SK-N-SH treated with all-trans-retinoic acid at 6 μM for 48 hours (cell line): ENCODE data around the gene PCGF6.

Source experiments
- ATAC-seq: fragments of 200-7000 bp; cut with Tn5 transposase; 3 replicates; pipeline ENCODE4 v1.9.1; 2020; ENCODE audit warnings: mild to moderate bottlenecking, moderate library complexity
- ARNTL ChIP-seq: fragments of 450-650 bp; formaldehyde crosslinking; IDR thresholded peaks from 2 replicates; pipeline ENCODE4 v1.5.0; 2020; ENCODE audit warnings: low read depth, mild to moderate bottlenecking, moderate library complexity, borderline replicate concordance
- BACH2 ChIP-seq: fragments of 250-450 bp; sonication (Bioruptor Pico); IDR thresholded peaks from 2 replicates; pipeline ENCODE4 v1.9.0; 2021; ENCODE audit warnings: mild to moderate bottlenecking, borderline replicate concordance
- CREB5 ChIP-seq: fragments of 250-450 bp; sonication (Bioruptor Pico); IDR thresholded peaks from 2 replicates; pipeline ENCODE4 v1.5.1; 2020; ENCODE audit warnings: low read depth, mild to moderate bottlenecking, moderate library complexity
- CSRNP3 ChIP-seq: fragments of 250-450 bp; sonication (Bioruptor Pico); IDR thresholded peaks from 2 replicates; pipeline ENCODE4 v1.5.1; 2021; ENCODE audit warnings: mild to moderate bottlenecking, moderate library complexity
- ESRRG ChIP-seq: fragments of 250-450 bp; sonication (Bioruptor Pico); IDR thresholded peaks from 2 replicates; pipeline ENCODE4 v1.6.1; 2021; ENCODE audit warnings: mild to moderate bottlenecking
- GLIS3 ChIP-seq: fragments of 250-450 bp; sonication (Bioruptor Pico); IDR thresholded peaks from 2 replicates; pipeline ENCODE4 v1.5.0; 2020; ENCODE audit warnings: mild to moderate bottlenecking, moderate library complexity
- ISL1 ChIP-seq: fragments of 250-450 bp; sonication (Bioruptor Pico); IDR thresholded peaks from 2 replicates; pipeline ENCODE4 v2.1.2; 2022; ENCODE audit warnings: mild to moderate bottlenecking, moderate library complexity
- OSR1 ChIP-seq: fragments of 250-450 bp; sonication (Bioruptor Pico); IDR thresholded peaks from 2 replicates; pipeline ENCODE4 v1.8.0; 2022; ENCODE audit warnings: moderate library complexity, mild to moderate bottlenecking, inconsistent platforms
- PATZ1 ChIP-seq: fragments of 250-450 bp; sonication (Bioruptor Pico); IDR thresholded peaks from 2 replicates; pipeline ENCODE4 v1.8.0; 2020; ENCODE audit warnings: mild to moderate bottlenecking, moderate library complexity, borderline replicate concordance
- PPARA ChIP-seq: fragments of 250-450 bp; sonication (Bioruptor Pico); IDR thresholded peaks from 2 replicates; pipeline ENCODE4 v1.5.0; 2020; ENCODE audit warnings: mild to moderate bottlenecking, borderline replicate concordance
- SNAI2 ChIP-seq: fragments of 250-450 bp; sonication (Bioruptor Pico); IDR thresholded peaks from 2 replicates; pipeline ENCODE4 v1.5.0; 2020; ENCODE audit warnings: mild to moderate bottlenecking, moderate library complexity
- TCF4 ChIP-seq: fragments of 250-450 bp; sonication (Bioruptor Pico); IDR thresholded peaks from 2 replicates; pipeline ENCODE4 v1.8.0; 2021; ENCODE audit warnings: mild to moderate bottlenecking, moderate library complexity, borderline replicate concordance
- ZC3H10 ChIP-seq: fragments of 250-450 bp; sonication (Bioruptor Pico); IDR thresholded peaks from 2 replicates; pipeline ENCODE4 v1.5.1; 2021; ENCODE audit warnings: mild to moderate bottlenecking, moderate library complexity
- ZFP3 ChIP-seq: fragments of 250-450 bp; sonication (Bioruptor Pico); IDR thresholded peaks from 2 replicates; pipeline ENCODE4 v1.5.0; 2020; ENCODE audit warnings: mild to moderate bottlenecking, moderate library complexity
- ZFP30 ChIP-seq: fragments of 450-650 bp; formaldehyde crosslinking; IDR thresholded peaks from 2 replicates; pipeline ENCODE4 v1.5.0; 2022; ENCODE audit warnings: mild to moderate bottlenecking, moderate library complexity
- ZNF565 ChIP-seq: fragments of 450-650 bp; formaldehyde crosslinking; conservative IDR thresholded peaks from 2 replicates; pipeline ENCODE4 v1.5.0; 2020; ENCODE audit warnings: low read depth, mild to moderate bottlenecking, moderate library complexity
- ZNF8 ChIP-seq: fragments of 450-650 bp; formaldehyde crosslinking; IDR thresholded peaks from 2 replicates; pipeline ENCODE4 v1.5.0; 2020; ENCODE audit warnings: mild to moderate bottlenecking, moderate library complexity
- TF ChIP-seq, protein P1 (sequence below): fragments of 250-450 bp; sonication (Bioruptor Pico); IDR thresholded peaks from 2 replicates; pipeline ENCODE4 v1.5.0; 2020; ENCODE audit warnings: mild to moderate bottlenecking, moderate library complexity
- TF ChIP-seq, protein P2 (sequence below): fragments of 250-450 bp; sonication (Bioruptor Pico); IDR thresholded peaks from 2 replicates; pipeline ENCODE4 v1.8.0; 2021; ENCODE audit warnings: low read depth, mild to moderate bottlenecking, moderate library complexity, borderline replicate concordance

The PCGF6 gene

GRCh38 chr10:103310197-103310596, 40.7 kb downstream of the PCGF6 start:
- TF ChIP-seq TCF4 = no peak
- TF ChIP-seq SNAI2 = no peak
- TF ChIP-seq CSRNP3 (CRISPR knock-in tag) = no peak
- no peak for TF ChIP-seq ARNTL (CRISPR knock-in tag)
- no peak for TF ChIP-seq ZFP3 (CRISPR knock-in tag)
- TF ChIP-seq BACH2 (CRISPR knock-in tag) = no peak
- TF ChIP-seq ISL1 (CRISPR knock-in tag) = no peak
- no peak for TF ChIP-seq CREB5 (CRISPR knock-in tag)
- no peak for TF ChIP-seq GLIS3 (CRISPR knock-in tag)
- TF ChIP-seq OSR1 (CRISPR knock-in tag) = no peak
- no peak for TF ChIP-seq ZFP30 (CRISPR knock-in tag)
- TF ChIP-seq ZNF8 = no peak
- ATAC-seq = no peak

- TF ChIP-seq ARNTL (CRISPR knock-in tag) (no peak), ESRRG (no peak)
- TF ChIP-seq, protein P1, sequence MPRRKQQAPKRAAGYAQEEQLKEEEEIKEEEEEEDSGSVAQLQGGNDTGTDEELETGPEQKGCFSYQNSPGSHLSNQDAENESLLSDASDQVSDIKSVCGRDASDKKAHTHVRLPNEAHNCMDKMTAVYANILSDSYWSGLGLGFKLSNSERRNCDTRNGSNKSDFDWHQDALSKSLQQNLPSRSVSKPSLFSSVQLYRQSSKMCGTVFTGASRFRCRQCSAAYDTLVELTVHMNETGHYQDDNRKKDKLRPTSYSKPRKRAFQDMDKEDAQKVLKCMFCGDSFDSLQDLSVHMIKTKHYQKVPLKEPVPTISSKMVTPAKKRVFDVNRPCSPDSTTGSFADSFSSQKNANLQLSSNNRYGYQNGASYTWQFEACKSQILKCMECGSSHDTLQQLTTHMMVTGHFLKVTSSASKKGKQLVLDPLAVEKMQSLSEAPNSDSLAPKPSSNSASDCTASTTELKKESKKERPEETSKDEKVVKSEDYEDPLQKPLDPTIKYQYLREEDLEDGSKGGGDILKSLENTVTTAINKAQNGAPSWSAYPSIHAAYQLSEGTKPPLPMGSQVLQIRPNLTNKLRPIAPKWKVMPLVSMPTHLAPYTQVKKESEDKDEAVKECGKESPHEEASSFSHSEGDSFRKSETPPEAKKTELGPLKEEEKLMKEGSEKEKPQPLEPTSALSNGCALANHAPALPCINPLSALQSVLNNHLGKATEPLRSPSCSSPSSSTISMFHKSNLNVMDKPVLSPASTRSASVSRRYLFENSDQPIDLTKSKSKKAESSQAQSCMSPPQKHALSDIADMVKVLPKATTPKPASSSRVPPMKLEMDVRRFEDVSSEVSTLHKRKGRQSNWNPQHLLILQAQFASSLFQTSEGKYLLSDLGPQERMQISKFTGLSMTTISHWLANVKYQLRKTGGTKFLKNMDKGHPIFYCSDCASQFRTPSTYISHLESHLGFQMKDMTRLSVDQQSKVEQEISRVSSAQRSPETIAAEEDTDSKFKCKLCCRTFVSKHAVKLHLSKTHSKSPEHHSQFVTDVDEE (CRISPR knock-in tag) = no peak
- no peak for ATAC-seq
Measured at GRCh38 chr10:103307594-103307993, 43.3 kb downstream of the PCGF6 start.

- peak; percentile 30; the same call in 1 of the 2 replicates for TF ChIP-seq ZC3H10 (CRISPR knock-in tag)
- peak; percentile 42 for TF ChIP-seq ISL1 (CRISPR knock-in tag)
- TF ChIP-seq ARNTL (CRISPR knock-in tag) = no peak
- TF ChIP-seq, all 23 proteins: peak for 2
- peak; percentile 89 for ATAC-seq
Measured at GRCh38 chr10:103295374-103296015, 55.4 kb downstream of the PCGF6 start.

DNA sequence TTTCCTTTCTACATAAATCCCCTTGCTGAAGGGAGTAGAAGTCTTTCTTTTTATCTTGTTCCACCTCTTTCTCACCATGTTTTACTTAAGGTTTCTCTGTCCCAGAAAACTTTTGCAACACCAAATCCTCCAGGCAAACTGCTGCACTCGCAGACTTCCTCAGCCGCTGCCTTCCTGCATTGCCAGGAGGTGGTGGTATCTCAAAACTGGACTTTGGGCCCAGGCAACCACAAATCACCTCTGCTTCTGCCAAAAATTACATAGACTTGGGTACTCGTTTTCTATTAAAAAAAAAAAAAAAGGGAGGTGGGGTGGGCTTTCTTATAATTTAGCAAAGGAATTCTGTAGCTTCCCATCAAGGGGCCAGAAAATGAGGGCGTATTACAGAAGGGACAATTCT, 59.4 kb downstream of the PCGF6 start:
- ATAC-seq = no peak
- TF ChIP-seq PPARA (CRISPR knock-in tag) = no peak
- no peak for TF ChIP-seq ZFP30 (CRISPR knock-in tag)
- TF ChIP-seq, protein P2, sequence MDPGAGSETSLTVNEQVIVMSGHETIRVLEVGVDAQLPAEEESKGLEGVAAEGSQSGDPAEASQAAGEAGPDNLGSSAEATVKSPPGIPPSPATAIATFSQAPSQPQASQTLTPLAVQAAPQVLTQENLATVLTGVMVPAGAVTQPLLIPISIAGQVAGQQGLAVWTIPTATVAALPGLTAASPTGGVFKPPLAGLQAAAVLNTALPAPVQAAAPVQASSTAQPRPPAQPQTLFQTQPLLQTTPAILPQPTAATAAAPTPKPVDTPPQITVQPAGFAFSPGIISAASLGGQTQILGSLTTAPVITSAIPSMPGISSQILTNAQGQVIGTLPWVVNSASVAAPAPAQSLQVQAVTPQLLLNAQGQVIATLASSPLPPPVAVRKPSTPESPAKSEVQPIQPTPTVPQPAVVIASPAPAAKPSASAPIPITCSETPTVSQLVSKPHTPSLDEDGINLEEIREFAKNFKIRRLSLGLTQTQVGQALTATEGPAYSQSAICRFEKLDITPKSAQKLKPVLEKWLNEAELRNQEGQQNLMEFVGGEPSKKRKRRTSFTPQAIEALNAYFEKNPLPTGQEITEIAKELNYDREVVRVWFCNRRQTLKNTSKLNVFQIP = no peak
- no peak for TF ChIP-seq ESRRG
- no peak for TF ChIP-seq ZNF8
- no peak for TF ChIP-seq CSRNP3 (CRISPR knock-in tag)
- TF ChIP-seq ZFP3 (CRISPR knock-in tag) = no peak
- no peak for TF ChIP-seq ZNF565 (CRISPR knock-in tag)
- no peak for TF ChIP-seq TCF4
- TF ChIP-seq CREB5 (CRISPR knock-in tag) = no peak
- no peak for TF ChIP-seq ZC3H10 (CRISPR knock-in tag)
- TF ChIP-seq PATZ1 (CRISPR knock-in tag) = no peak
- TF ChIP-seq, protein P1 (CRISPR knock-in tag) = no peak
